ENCODE measurements around the gene EFL1. TPM values are rescaled to one million over a fixed set of nuclear protein-coding genes. Genes with fewer than 3 reads are reported as not detected.

Gene EFL1
- total and polyA plus RNA-seq, 10 of the 15 experiments (the other 5 are each of a cell fraction or from before 2014, with no cell fraction given) = 6.2 to 42.3 (median 24.7) TPM

- TF ChIP-seq SRF (IDR thresholded peaks at IDR 0.05; ENCODE audit: low read depth in 2 of 2, low read length in 2 of 2) = no peak
These were observed 126.4 kb downstream of the EFL1 start (continued) for GRCh38 chr15:82136120-82136519.

GRCh38 chr15:82135638-82136037 lies 126.9 kb downstream of the EFL1 start:
- no peak for FAIRE-seq
- DNase-seq (ENCODE audit: low read depth, low spot score) = no peak
- Histone ChIP-seq H3K4me3 (no peak overlapping the region), H3K9me3 (replicated peaks; ENCODE audit: control insufficient read depth, insufficient read depth, low read length) (no peaks in the 10 kb centered on the region), H3K36me3 (ENCODE audit: control insufficient read depth in 2 of 2, insufficient read depth in 2 of 2, low read length in 1 of 2) (peaks cover 0 to 3% of the 10 kb centered on the region in 2 experiments; a peak in 2 of 4 replicates), H2AFZ (ENCODE audit: control insufficient read depth, low read depth, low read length) (no peak overlapping the region), H4K20me1 (ENCODE audit: control insufficient read depth, insufficient read depth) (no peaks in the 10 kb centered on the region), H3K27me3 (replicated peaks in 1 of 2; ENCODE audit: control insufficient read depth in 2 of 2, insufficient read depth in 2 of 2, low read length in 1 of 2) (no peaks in the 10 kb centered on the region), H3K27ac (ENCODE audit: control insufficient read depth, insufficient read depth) (no peak overlapping the region), H3K4me1 (ENCODE audit: control insufficient read depth, insufficient read depth, low read length) (no peaks in the 10 kb centered on the region), H3K9ac (ENCODE audit: control insufficient read depth, insufficient read depth, low read length) (no peak overlapping the region), H3K79me2 (ENCODE audit: control insufficient read depth, insufficient read depth, low read length) (no peaks in the 10 kb centered on the region), H3K4me2 (ENCODE audit: control insufficient read depth, insufficient read depth) (no peak overlapping the region)
- BruUV-seq (replicated peaks) = no TSS peak
- RAD21 ChIA-PET (ENCODE audit: unreplicated experiment) = no interaction called here
- CTCF ChIA-PET = interaction anchor here (1.5 to 2.1 kb wide), 3 partner anchors 9 to 62 kb away, joined by 4 read pairs; no protein-coding TSS in a partner anchor
- intact Hi-C loops (cut with micrococcal nuclease; ENCODE audit: unreplicated experiment) (no loop called here), in situ Hi-C loops (cut with MboI) (no loop called here)
- no peak for ATAC-seq
- SMC1A ChIA-PET (ENCODE audit: uncharacterized antibody, unreplicated experiment) = interaction anchor here (1.9 kb wide), 1 partner anchor 22 kb away, joined by 6 read pairs; no protein-coding TSS in a partner anchor
- 96% methylated on average over 3 of the region's 3 CpGs for WGBS (ENCODE audit: insufficient coverage, insufficient replicate concordance, low lambda C conversion rate, missing lambda C conversion rate)
- POLR2A ChIA-PET = no interaction called here
- no peak for TF ChIP-seq NFIC (IDR thresholded peaks at IDR 0.05; ENCODE audit: low read depth, low read length)
- TF ChIP-seq CUX1 (IDR thresholded peaks at IDR 0.05; ENCODE audit: insufficient replicate concordance, low read depth, low read length) = no peak
- TF ChIP-seq, protein P1, sequence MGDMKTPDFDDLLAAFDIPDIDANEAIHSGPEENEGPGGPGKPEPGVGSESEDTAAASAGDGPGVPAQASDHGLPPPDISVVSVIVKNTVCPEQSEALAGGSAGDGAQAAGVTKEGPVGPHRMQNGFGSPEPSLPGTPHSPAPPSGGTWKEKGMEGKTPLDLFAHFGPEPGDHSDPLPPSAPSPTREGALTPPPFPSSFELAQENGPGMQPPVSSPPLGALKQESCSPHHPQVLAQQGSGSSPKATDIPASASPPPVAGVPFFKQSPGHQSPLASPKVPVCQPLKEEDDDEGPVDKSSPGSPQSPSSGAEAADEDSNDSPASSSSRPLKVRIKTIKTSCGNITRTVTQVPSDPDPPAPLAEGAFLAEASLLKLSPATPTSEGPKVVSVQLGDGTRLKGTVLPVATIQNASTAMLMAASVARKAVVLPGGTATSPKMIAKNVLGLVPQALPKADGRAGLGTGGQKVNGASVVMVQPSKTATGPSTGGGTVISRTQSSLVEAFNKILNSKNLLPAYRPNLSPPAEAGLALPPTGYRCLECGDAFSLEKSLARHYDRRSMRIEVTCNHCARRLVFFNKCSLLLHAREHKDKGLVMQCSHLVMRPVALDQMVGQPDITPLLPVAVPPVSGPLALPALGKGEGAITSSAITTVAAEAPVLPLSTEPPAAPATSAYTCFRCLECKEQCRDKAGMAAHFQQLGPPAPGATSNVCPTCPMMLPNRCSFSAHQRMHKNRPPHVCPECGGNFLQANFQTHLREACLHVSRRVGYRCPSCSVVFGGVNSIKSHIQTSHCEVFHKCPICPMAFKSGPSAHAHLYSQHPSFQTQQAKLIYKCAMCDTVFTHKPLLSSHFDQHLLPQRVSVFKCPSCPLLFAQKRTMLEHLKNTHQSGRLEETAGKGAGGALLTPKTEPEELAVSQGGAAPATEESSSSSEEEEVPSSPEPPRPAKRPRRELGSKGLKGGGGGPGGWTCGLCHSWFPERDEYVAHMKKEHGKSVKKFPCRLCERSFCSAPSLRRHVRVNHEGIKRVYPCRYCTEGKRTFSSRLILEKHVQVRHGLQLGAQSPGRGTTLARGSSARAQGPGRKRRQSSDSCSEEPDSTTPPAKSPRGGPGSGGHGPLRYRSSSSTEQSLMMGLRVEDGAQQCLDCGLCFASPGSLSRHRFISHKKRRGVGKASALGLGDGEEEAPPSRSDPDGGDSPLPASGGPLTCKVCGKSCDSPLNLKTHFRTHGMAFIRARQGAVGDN (IDR thresholded peaks at IDR 0.05) = no peak
- TF ChIP-seq SMAD5 (IDR thresholded peaks at IDR 0.05; ENCODE audit: low read depth) = no peak
- TF ChIP-seq BMI1 (IDR thresholded peaks at IDR 0.05; ENCODE audit: borderline replicate concordance) = no peak
- TF ChIP-seq, protein P2, sequence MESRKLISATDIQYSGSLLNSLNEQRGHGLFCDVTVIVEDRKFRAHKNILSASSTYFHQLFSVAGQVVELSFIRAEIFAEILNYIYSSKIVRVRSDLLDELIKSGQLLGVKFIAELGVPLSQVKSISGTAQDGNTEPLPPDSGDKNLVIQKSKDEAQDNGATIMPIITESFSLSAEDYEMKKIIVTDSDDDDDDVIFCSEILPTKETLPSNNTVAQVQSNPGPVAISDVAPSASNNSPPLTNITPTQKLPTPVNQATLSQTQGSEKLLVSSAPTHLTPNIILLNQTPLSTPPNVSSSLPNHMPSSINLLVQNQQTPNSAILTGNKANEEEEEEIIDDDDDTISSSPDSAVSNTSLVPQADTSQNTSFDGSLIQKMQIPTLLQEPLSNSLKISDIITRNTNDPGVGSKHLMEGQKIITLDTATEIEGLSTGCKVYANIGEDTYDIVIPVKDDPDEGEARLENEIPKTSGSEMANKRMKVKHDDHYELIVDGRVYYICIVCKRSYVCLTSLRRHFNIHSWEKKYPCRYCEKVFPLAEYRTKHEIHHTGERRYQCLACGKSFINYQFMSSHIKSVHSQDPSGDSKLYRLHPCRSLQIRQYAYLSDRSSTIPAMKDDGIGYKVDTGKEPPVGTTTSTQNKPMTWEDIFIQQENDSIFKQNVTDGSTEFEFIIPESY (IDR thresholded peaks at IDR 0.05) = no peak
- no peak for TF ChIP-seq SMARCA5 (IDR thresholded peaks at IDR 0.05)

Data from GM12878 (cell line).